Neural cell (in vitro differentiated cells): ENCODE results near the gene CD151. TPM values are rescaled to one million over a fixed set of nuclear protein-coding genes. Genes with fewer than 3 reads are reported as not detected.
A peak's percentile ranks its signal among the peaks of the same experiment; 100 is the strongest.

ENCODE experiments used
- H2AFZ ChIP-seq: fragments of 200-600, 300-800 bp; sonication (generic), shearing (Covaris generic); 2 replicates; pipeline ENCODE4 v1.6.0; 2014; ENCODE audit warnings: low read depth, mild to moderate bottlenecking, antibody characterized with exemption, low read length, moderate library complexity
- H3F3A ChIP-seq: fragments of 200-600 bp; shearing (Covaris generic); 2 replicates; pipeline ENCODE4 v1.6.1; 2016; ENCODE audit warnings: mild to moderate bottlenecking, moderate library complexity, mixed read lengths, antibody characterized with exemption, low read length; ENCODE audit not compliant: insufficient read depth, poor library complexity, severe bottlenecking
- H3K27ac ChIP-seq: fragments of 200-600, 300-800 bp; sonication (generic), shearing (Covaris generic); 2 replicates; pipeline ENCODE4 v1.5.1; 2014; ENCODE audit warnings: mild to moderate bottlenecking, low read length, moderate library complexity
- H3K27me3 ChIP-seq: fragments of 300-800, 200-600 bp; sonication (generic), shearing (Covaris generic); 2 replicates; pipeline ENCODE4 v1.6.0; 2014; ENCODE audit warnings: mild to moderate bottlenecking, low read depth, low read length, moderate library complexity; ENCODE audit not compliant: insufficient read depth
- H3K36me3 ChIP-seq: fragments of 300-800, 200-600 bp; sonication (generic), shearing (Covaris generic); 2 replicates; pipeline ENCODE4 v1.5.1; 2014; ENCODE audit warnings: mild to moderate bottlenecking, antibody characterized with exemption, low read length, moderate library complexity; ENCODE audit not compliant: insufficient read depth
- H3K4me2 ChIP-seq: fragments of 300-800, 200-600 bp; sonication (generic), shearing (Covaris generic); 2 replicates; pipeline ENCODE4 v1.6.0; 2014; ENCODE audit warnings: mild to moderate bottlenecking, low read length
- H3K4me3 ChIP-seq: fragments of 300-800, 200-600 bp; sonication (generic), shearing (Covaris generic); 2 replicates; pipeline ENCODE4 v1.5.1; 2014; ENCODE audit warnings: mild to moderate bottlenecking, low read length, moderate library complexity
- H3K79me2 ChIP-seq: fragments of 200-600 bp; shearing (Covaris generic); replicated peaks from 2 replicates; pipeline ENCODE4 v1.6.0; 2014; ENCODE audit warnings: mild to moderate bottlenecking, low read length, moderate library complexity; ENCODE audit not compliant: insufficient read depth
- H3K9ac ChIP-seq: fragments of 300-800, 200-600 bp; sonication (generic), shearing (Covaris generic); 2 replicates; pipeline ENCODE4 v1.6.1; 2016; ENCODE audit warnings: mild to moderate bottlenecking, low read length, mixed read lengths
- H3K9me2 ChIP-seq: fragments of 200-600 bp; shearing (Covaris generic); 2 replicates; pipeline ENCODE4 v1.6.1; 2016; ENCODE audit warnings: mild to moderate bottlenecking, low read length, mixed read lengths; ENCODE audit not compliant: insufficient read depth
- H3K9me3 ChIP-seq: fragments of 200-600, 300-800 bp; sonication (generic), shearing (Covaris generic); 2 replicates; pipeline ENCODE4 v1.6.1; 2016; ENCODE audit warnings: mild to moderate bottlenecking, mixed run types, low read length, moderate library complexity, mixed read lengths
- H4K20me1 ChIP-seq: fragments of 200-600 bp; shearing (Covaris generic); 2 replicates; pipeline ENCODE4 v1.6.1; 2016; ENCODE audit warnings: mild to moderate bottlenecking, mixed run types; ENCODE audit not compliant: insufficient read depth
- EP300 ChIP-seq: fragments of 450-650 bp; conservative IDR thresholded peaks from 2 replicates; pipeline ENCODE4 v1.6.1; 2014; ENCODE audit warnings: antibody characterized with exemption, mild to moderate bottlenecking, moderate library complexity; ENCODE audit not compliant: poor library complexity, severe bottlenecking
- EZH2 ChIP-seq: fragments of 200-600, 300-800 bp; shearing (Covaris generic), sonication (generic); IDR thresholded peaks from 2 replicates; pipeline ENCODE4 v1.6.1; 2014; ENCODE audit warnings: antibody characterized with exemption, low read length, borderline replicate concordance, mild to moderate bottlenecking; ENCODE audit not compliant: insufficient read depth, poor library complexity, severe bottlenecking
- MXI1 ChIP-seq: fragments of 450-650 bp; conservative IDR thresholded peaks from 2 replicates; pipeline ENCODE4 v1.6.1; 2014; ENCODE audit warnings: antibody characterized with exemption, mild to moderate bottlenecking; ENCODE audit not compliant: poor library complexity, severe bottlenecking
- POLR2AphosphoS5 ChIP-seq: IDR thresholded peaks from 2 replicates; pipeline ENCODE4 v1.6.1; 2012
- RAD21 ChIP-seq: fragments of 450-650 bp; conservative IDR thresholded peaks from 2 replicates; pipeline ENCODE4 v1.6.1; 2014; ENCODE audit warnings: antibody characterized with exemption, mild to moderate bottlenecking, moderate library complexity
- SMC3 ChIP-seq: fragments of 450-650 bp; conservative IDR thresholded peaks from 2 replicates; pipeline ENCODE4 v1.6.1; 2014; ENCODE audit warnings: antibody characterized with exemption, mild to moderate bottlenecking, moderate library complexity; ENCODE audit not compliant: poor library complexity
- TAF1 ChIP-seq: IDR thresholded peaks from 2 replicates; pipeline ENCODE4 v1.6.1; 2012; ENCODE audit warnings: low read depth
- polyA plus RNA-seq: library from polyadenylated mRNA; depleted of rRNA; stranded (reverse); fragments of >200 nt; gene quantifications from 2 replicates; pipeline ENCODE4 v1.2.3, GENCODE V29; 2014
- TF ChIP-seq, protein P1 (sequence below): IDR thresholded peaks from 2 replicates; pipeline ENCODE4 v1.6.1; 2012; ENCODE audit warnings: borderline replicate concordance
- TF ChIP-seq, protein P2 (sequence below): fragments of 450-650 bp; IDR thresholded peaks from 2 replicates; pipeline ENCODE4 v1.5.1; 2014; ENCODE audit warnings: antibody characterized with exemption, mild to moderate bottlenecking, moderate library complexity; ENCODE audit not compliant: poor library complexity, severe bottlenecking

Gene CD151
- polyA plus RNA-seq, 1 donor from 2014 or later, result 70.8 TPM

GRCh38 chr11:795634-796564, 36.9 kb upstream of the CD151 start:
- Histone ChIP-seq H2AFZ (no peak overlapping the region), H3K79me2 (peaks cover 13% of the 10 kb centered on the region), H3K27me3 (no peaks in the 10 kb centered on the region), H3K36me3 (no peaks in the 10 kb centered on the region), H3F3A (no peaks in the 10 kb centered on the region), H3K9me3 (no peaks in the 10 kb centered on the region), H3K27ac (peak overlapping the region; percentile 99), H4K20me1 (no peaks in the 10 kb centered on the region), H3K4me2 (peak overlapping the region; percentile 63), H3K9me2 (no peaks in the 10 kb centered on the region), H3K4me3 (peak overlapping the region; percentile 100), H3K9ac (peak overlapping the region; percentile 99)
- TF ChIP-seq, protein P1, sequence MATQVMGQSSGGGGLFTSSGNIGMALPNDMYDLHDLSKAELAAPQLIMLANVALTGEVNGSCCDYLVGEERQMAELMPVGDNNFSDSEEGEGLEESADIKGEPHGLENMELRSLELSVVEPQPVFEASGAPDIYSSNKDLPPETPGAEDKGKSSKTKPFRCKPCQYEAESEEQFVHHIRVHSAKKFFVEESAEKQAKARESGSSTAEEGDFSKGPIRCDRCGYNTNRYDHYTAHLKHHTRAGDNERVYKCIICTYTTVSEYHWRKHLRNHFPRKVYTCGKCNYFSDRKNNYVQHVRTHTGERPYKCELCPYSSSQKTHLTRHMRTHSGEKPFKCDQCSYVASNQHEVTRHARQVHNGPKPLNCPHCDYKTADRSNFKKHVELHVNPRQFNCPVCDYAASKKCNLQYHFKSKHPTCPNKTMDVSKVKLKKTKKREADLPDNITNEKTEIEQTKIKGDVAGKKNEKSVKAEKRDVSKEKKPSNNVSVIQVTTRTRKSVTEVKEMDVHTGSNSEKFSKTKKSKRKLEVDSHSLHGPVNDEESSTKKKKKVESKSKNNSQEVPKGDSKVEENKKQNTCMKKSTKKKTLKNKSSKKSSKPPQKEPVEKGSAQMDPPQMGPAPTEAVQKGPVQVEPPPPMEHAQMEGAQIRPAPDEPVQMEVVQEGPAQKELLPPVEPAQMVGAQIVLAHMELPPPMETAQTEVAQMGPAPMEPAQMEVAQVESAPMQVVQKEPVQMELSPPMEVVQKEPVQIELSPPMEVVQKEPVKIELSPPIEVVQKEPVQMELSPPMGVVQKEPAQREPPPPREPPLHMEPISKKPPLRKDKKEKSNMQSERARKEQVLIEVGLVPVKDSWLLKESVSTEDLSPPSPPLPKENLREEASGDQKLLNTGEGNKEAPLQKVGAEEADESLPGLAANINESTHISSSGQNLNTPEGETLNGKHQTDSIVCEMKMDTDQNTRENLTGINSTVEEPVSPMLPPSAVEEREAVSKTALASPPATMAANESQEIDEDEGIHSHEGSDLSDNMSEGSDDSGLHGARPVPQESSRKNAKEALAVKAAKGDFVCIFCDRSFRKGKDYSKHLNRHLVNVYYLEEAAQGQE, result no peak
- TF ChIP-seq SMC3 (no peak), RAD21 (no peak), TAF1 (no peak), EZH2 (no peak), MXI1 (no peak), EP300 (no peak), POLR2AphosphoS5 (no peak)
- TF ChIP-seq, protein P2, sequence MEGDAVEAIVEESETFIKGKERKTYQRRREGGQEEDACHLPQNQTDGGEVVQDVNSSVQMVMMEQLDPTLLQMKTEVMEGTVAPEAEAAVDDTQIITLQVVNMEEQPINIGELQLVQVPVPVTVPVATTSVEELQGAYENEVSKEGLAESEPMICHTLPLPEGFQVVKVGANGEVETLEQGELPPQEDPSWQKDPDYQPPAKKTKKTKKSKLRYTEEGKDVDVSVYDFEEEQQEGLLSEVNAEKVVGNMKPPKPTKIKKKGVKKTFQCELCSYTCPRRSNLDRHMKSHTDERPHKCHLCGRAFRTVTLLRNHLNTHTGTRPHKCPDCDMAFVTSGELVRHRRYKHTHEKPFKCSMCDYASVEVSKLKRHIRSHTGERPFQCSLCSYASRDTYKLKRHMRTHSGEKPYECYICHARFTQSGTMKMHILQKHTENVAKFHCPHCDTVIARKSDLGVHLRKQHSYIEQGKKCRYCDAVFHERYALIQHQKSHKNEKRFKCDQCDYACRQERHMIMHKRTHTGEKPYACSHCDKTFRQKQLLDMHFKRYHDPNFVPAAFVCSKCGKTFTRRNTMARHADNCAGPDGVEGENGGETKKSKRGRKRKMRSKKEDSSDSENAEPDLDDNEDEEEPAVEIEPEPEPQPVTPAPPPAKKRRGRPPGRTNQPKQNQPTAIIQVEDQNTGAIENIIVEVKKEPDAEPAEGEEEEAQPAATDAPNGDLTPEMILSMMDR, result no peak

- peak overlapping the region; percentile 100 for H3K4me3 ChIP-seq
- no peaks in the 10 kb centered on the region for H3K36me3 ChIP-seq
- no peaks in the 10 kb centered on the region for H3F3A ChIP-seq
- peak overlapping the region; percentile 99 for H3K27ac ChIP-seq
- no peaks in the 10 kb centered on the region for H4K20me1 ChIP-seq
- peak overlapping the region; percentile 63 for H3K4me2 ChIP-seq
- H2AFZ ChIP-seq, result no peak overlapping the region
- no peaks in the 10 kb centered on the region for H3K9me2 ChIP-seq
- TF ChIP-seq MXI1 (no peak), EZH2 (no peak), EP300 (no peak), SMC3 (no peak), POLR2AphosphoS5 (no peak), TAF1 (no peak)
- TF ChIP-seq, protein P2, result no peak
- TF ChIP-seq, protein P1, result no peak
- H3K79me2 ChIP-seq, result peaks cover 13% of the 10 kb centered on the region
- H3K9me3 ChIP-seq, result no peaks in the 10 kb centered on the region
- H3K9ac ChIP-seq, result peak overlapping the region; percentile 99
- no peaks in the 10 kb centered on the region for H3K27me3 ChIP-seq
These were observed 36.0 kb upstream of the CD151 start for GRCh38 chr11:796565-797295.
